HCT116 (cell line): ENCODE data around the gene NACC2. TPM values are rescaled to one million over a fixed set of nuclear protein-coding genes. Genes with fewer than 3 reads are reported as not detected.

Source experiments
- ATAC-seq: fragments of 200-7000 bp; cut with Tn5 transposase; 2 replicates; pipeline ENCODE4 v1.9.1; 2020; ENCODE audit warnings: mild to moderate bottlenecking, moderate library complexity
- BruUV-seq: library from RNA; stranded (reverse); fragments of 400-500 nt; replicated peaks from 2 replicates; lab custom pipeline; 2021; lab: Mats Ljungman, UMichigan
- CTCF ChIA-PET: fragments of 300-600 bp; sonication (Branson Sonifier 250); formaldehyde crosslinking; loops from one replicate; lab custom pipeline; 2021; ENCODE audit warnings: antibody characterized with exemption; lab: Charles Lee
- POLR2A ChIA-PET: fragments of 300-600, 350-600 bp; sonication (Branson Sonifier 250); formaldehyde crosslinking; loops from one replicate; lab custom pipeline; 2021; ENCODE audit warnings: antibody characterized with exemption; lab: Charles Lee
- RAD21 ChIA-PET, 2 experiments: fragments of 300-600 bp; sonication (Branson Sonifier 250); formaldehyde crosslinking; loops; one replicate each; lab custom pipeline; 2023; ENCODE audit warnings: low total read pairs in 2 of 2; ENCODE audit not compliant: uncharacterized antibody in 2 of 2, unreplicated experiment in 2 of 2, low non-redundant PET in 1 of 2; lab: Charles Lee
- DNase-seq: peaks from one replicate; pipeline ENCODE4 v3.0.0-alpha.2; 2010; ENCODE audit warnings: low read depth, low spot score
- H2AFZ ChIP-seq: fragments of 200-600 bp; shearing (Covaris generic), sonication (generic); 2 replicates; pipeline ENCODE4 v1.6.1; 2017; ENCODE audit warnings: low read depth, mixed run types, mixed read lengths, antibody characterized with exemption, low read length; ENCODE audit not compliant: poor library complexity, severe bottlenecking
- H3K27ac ChIP-seq: 2 replicates; pipeline ENCODE4 v1.5.1; 2012; ENCODE audit warnings: low read depth, low read length
- H3K27me3 ChIP-seq: fragments of 200-600 bp; sonication (generic); 2 replicates; pipeline ENCODE4 v1.6.1; 2016; ENCODE audit warnings: mixed run types, low read length, mixed read lengths; ENCODE audit not compliant: insufficient read depth
- H3K36me3 ChIP-seq, 2 experiments: fragments of 200-500 bp in 1 of 2; fragments of 200-600 bp in 1 of 2; sonication (Bioruptor generic) in 1 of 2; sonication (generic) in 1 of 2; 2 replicates each; pipeline versions ENCODE4 v1.5.1 to v1.6.1; 2014 to 2016; ENCODE audit warnings: low read length in 2 of 2, inconsistent platforms in 1 of 2, mixed read lengths in 1 of 2, mixed run types in 1 of 2; ENCODE audit not compliant: insufficient read depth in 2 of 2, control insufficient read depth in 1 of 2
- H3K4me1 ChIP-seq, 2 experiments: fragments of 200-600 bp in 1 of 2; sonication (generic) in 1 of 2; 2 replicates each; pipeline versions ENCODE4 v1.5.1 to v1.6.1; 2012 to 2017; ENCODE audit warnings: low read length in 2 of 2, inconsistent platforms in 1 of 2, mild to moderate bottlenecking in 1 of 2, mixed read lengths in 1 of 2, mixed run types in 1 of 2, moderate library complexity in 1 of 2; ENCODE audit not compliant: insufficient read depth in 2 of 2, control insufficient read depth in 1 of 2
- H3K4me2 ChIP-seq: fragments of 200-600 bp; sonication (generic); 2 replicates; pipeline ENCODE4 v1.6.1; 2017; ENCODE audit warnings: mixed run types, low read length, mixed read lengths
- H3K4me3 ChIP-seq, 2 experiments: fragments of 200-600 bp in 1 of 2; sonication (generic) in 1 of 2; replicated peaks in 1 of 2; 2 replicates each; pipeline ENCODE4 v1.5.1; 2011 to 2016; ENCODE audit warnings: low read length in 2 of 2, control low read depth in 1 of 2, low read depth in 1 of 2, mild to moderate bottlenecking in 1 of 2, mixed read lengths in 1 of 2, mixed run types in 1 of 2
- H3K79me2 ChIP-seq: fragments of 200-600 bp; sonication (generic); 2 replicates; pipeline ENCODE4 v1.6.1; 2017; ENCODE audit warnings: mild to moderate bottlenecking, mixed run types, low read length, moderate library complexity, mixed read lengths; ENCODE audit not compliant: insufficient read depth
- H3K9ac ChIP-seq: fragments of 200-600 bp; sonication (generic); 2 replicates; pipeline ENCODE4 v1.6.1; 2016; ENCODE audit warnings: low read length, mixed read lengths
- H3K9me2 ChIP-seq: fragments of 200-600 bp; sonication (generic), shearing (Covaris generic); 2 replicates; pipeline ENCODE4 v1.6.1; 2017; ENCODE audit warnings: mixed run types, mild to moderate bottlenecking, moderate library complexity; ENCODE audit not compliant: insufficient read depth
- H3K9me3 ChIP-seq, 2 experiments: fragments of 200-500 bp in 1 of 2; fragments of 200-600 bp in 1 of 2; sonication (Bioruptor generic) in 1 of 2; sonication (generic) in 1 of 2; 2 replicates each; pipeline ENCODE4 v1.6.1; 2014 to 2017; ENCODE audit warnings: low read length in 2 of 2, mixed read lengths in 2 of 2, inconsistent platforms in 1 of 2, low read depth in 1 of 2, mild to moderate bottlenecking in 1 of 2, mixed run types in 1 of 2, moderate library complexity in 1 of 2; ENCODE audit not compliant: control insufficient read depth in 1 of 2, insufficient read depth in 1 of 2
- H4K20me1 ChIP-seq: fragments of 200-600 bp; sonication (generic), shearing (Covaris generic); 2 replicates; pipeline ENCODE4 v1.6.1; 2017; ENCODE audit warnings: mixed run types, mild to moderate bottlenecking, moderate library complexity; ENCODE audit not compliant: insufficient read depth
- CBX3 ChIP-seq: IDR thresholded peaks from 2 replicates; pipeline ENCODE4 v1.6.1; 2012; ENCODE audit warnings: low read depth
- CTCF ChIP-seq, 3 experiments: fragments of 200-600 bp in 1 of 3; sonication (generic) in 1 of 3; IDR thresholded peaks in 2 of 3; conservative IDR thresholded peaks in 1 of 3; 2 replicates each; pipeline ENCODE4 v1.5.1; 2012 to 2017; ENCODE audit warnings: low read depth in 2 of 3, low read length in 2 of 3, antibody characterized with exemption in 1 of 3, borderline replicate concordance in 1 of 3, control low read depth in 1 of 3, mild to moderate bottlenecking in 1 of 3, mixed read lengths in 1 of 3, mixed run types in 1 of 3, moderate library complexity in 1 of 3; ENCODE audit not compliant: insufficient read depth in 1 of 3
- EGR1 ChIP-seq: IDR thresholded peaks from 2 replicates; pipeline ENCODE4 v1.6.1; 2012; ENCODE audit warnings: low read depth
- ELF1 ChIP-seq: IDR thresholded peaks from 2 replicates; pipeline ENCODE4 v1.6.1; 2012; ENCODE audit warnings: low read depth, borderline replicate concordance
- FOSL1 ChIP-seq: IDR thresholded peaks from 2 replicates; pipeline ENCODE4 v1.6.1; 2012; ENCODE audit warnings: low read depth
- JUND ChIP-seq: IDR thresholded peaks from 2 replicates; pipeline ENCODE4 v1.6.1; 2012
- POLR2A ChIP-seq: IDR thresholded peaks from 2 replicates; pipeline ENCODE4 v1.7.0; 2011; ENCODE audit warnings: borderline replicate concordance; ENCODE audit not compliant: insufficient read depth, insufficient read length; ENCODE audit errors: extremely low read depth
- SIN3A ChIP-seq: IDR thresholded peaks from 2 replicates; pipeline ENCODE4 v1.6.1; 2012; ENCODE audit warnings: low read depth
- SP1 ChIP-seq: IDR thresholded peaks from 2 replicates; pipeline ENCODE4 v1.6.1; 2012; ENCODE audit warnings: low read depth
- SRF ChIP-seq: IDR thresholded peaks from 2 replicates; pipeline ENCODE4 v1.6.1; 2012; ENCODE audit warnings: low read depth
- TCF7L2 ChIP-seq: IDR thresholded peaks from 2 replicates; pipeline ENCODE4 v1.7.0; 2011; ENCODE audit warnings: borderline replicate concordance, inconsistent platforms; ENCODE audit not compliant: insufficient read depth, insufficient read length; ENCODE audit errors: extremely low read depth
- YY1 ChIP-seq: IDR thresholded peaks from 2 replicates; pipeline ENCODE4 v1.6.1; 2011; ENCODE audit warnings: low read length, low read depth, moderate library complexity, mild to moderate bottlenecking; ENCODE audit not compliant: insufficient replicate concordance; ENCODE audit errors: extremely low read depth
- ZFX ChIP-seq: fragments of 450-650 bp; IDR thresholded peaks from 2 replicates; pipeline ENCODE4 v1.6.1; 2017
- ZNF274 ChIP-seq: fragments of 200-500 bp; sonication (Bioruptor generic); IDR thresholded peaks from 2 replicates; pipeline ENCODE4 v1.6.1; 2014; ENCODE audit warnings: mild to moderate bottlenecking, low read depth, low read length, inconsistent platforms
- intact Hi-C: fragments of 100-400 bp; cut with micrococcal nuclease; formaldehyde crosslinking; loops from 2 replicates; pipeline ENCODE4 v1.10.0; 2022
- total RNA-seq: library from RNA; stranded (reverse); gene quantifications from one replicate; pipeline ENCODE4 v1.2.1, GENCODE V29; 2021; ENCODE audit not compliant: unreplicated experiment
- TF ChIP-seq, protein P1 (sequence below): IDR thresholded peaks from 2 replicates; pipeline ENCODE4 v1.6.1; 2012
- TF ChIP-seq, protein P2 (sequence below): IDR thresholded peaks from 2 replicates; pipeline ENCODE4 v1.6.1; 2012
- TF ChIP-seq, protein P3 (sequence below): IDR thresholded peaks from 2 replicates; pipeline ENCODE4 v1.6.1; 2012; ENCODE audit warnings: low read depth

Gene NACC2
- total RNA-seq, 1 experiment from 2014 or later, result 27.8 TPM

GRCh38 chr9:136015656-136016571 lies 79.2 kb downstream of the NACC2 start:
- H3K9me2 ChIP-seq, result no peaks in the 10 kb centered on the region
- H3K79me2 ChIP-seq, result peaks cover 20% of the 10 kb centered on the region; the same call in 1 of the 2 replicates
- RAD21 ChIA-PET, result interaction anchor here in 1 of 2 experiments (0.7 kb wide), 1 partner anchor 177 kb away, joined by 3 read pairs; no protein-coding TSS in a partner anchor
- H3K4me2 ChIP-seq, result no peak overlapping the region
- ATAC-seq, result no peak
- H3K27me3 ChIP-seq, result no peaks in the 10 kb centered on the region
- CTCF ChIA-PET, result no interaction called here
- H3K36me3 ChIP-seq, result no peaks in the 10 kb centered on the region; a peak in 1 of 4 replicates
- POLR2A ChIA-PET, result no interaction called here
- H3K9me3 ChIP-seq, result no peaks in the 10 kb centered on the region
- no peak for TF ChIP-seq ZFX
- no peak for TF ChIP-seq TCF7L2
- TF ChIP-seq POLR2A, result no peak
- no peak for TF ChIP-seq SRF
- TF ChIP-seq ELF1, result no peak
- TF ChIP-seq JUND, result no peak
- TF ChIP-seq EGR1, result no peak
- no peak for TF ChIP-seq FOSL1
- no peak for TF ChIP-seq CTCF (IDR thresholded peaks at IDR 0.05 in 2 of 3, conservative IDR thresholded peaks at IDR 0.05 in 1 of 3; ENCODE audit: borderline replicate concordance in 1 of 3, insufficient read depth in 1 of 3, low read depth in 2 of 3, low read length in 2 of 3)
- no peak for TF ChIP-seq ZNF274
- no peak for TF ChIP-seq CBX3
- TF ChIP-seq, protein P1, sequence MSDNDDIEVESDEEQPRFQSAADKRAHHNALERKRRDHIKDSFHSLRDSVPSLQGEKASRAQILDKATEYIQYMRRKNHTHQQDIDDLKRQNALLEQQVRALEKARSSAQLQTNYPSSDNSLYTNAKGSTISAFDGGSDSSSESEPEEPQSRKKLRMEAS, result no peak
- TF ChIP-seq, protein P2, sequence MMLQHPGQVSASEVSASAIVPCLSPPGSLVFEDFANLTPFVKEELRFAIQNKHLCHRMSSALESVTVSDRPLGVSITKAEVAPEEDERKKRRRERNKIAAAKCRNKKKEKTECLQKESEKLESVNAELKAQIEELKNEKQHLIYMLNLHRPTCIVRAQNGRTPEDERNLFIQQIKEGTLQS, result no peak
- TF ChIP-seq, protein P3, sequence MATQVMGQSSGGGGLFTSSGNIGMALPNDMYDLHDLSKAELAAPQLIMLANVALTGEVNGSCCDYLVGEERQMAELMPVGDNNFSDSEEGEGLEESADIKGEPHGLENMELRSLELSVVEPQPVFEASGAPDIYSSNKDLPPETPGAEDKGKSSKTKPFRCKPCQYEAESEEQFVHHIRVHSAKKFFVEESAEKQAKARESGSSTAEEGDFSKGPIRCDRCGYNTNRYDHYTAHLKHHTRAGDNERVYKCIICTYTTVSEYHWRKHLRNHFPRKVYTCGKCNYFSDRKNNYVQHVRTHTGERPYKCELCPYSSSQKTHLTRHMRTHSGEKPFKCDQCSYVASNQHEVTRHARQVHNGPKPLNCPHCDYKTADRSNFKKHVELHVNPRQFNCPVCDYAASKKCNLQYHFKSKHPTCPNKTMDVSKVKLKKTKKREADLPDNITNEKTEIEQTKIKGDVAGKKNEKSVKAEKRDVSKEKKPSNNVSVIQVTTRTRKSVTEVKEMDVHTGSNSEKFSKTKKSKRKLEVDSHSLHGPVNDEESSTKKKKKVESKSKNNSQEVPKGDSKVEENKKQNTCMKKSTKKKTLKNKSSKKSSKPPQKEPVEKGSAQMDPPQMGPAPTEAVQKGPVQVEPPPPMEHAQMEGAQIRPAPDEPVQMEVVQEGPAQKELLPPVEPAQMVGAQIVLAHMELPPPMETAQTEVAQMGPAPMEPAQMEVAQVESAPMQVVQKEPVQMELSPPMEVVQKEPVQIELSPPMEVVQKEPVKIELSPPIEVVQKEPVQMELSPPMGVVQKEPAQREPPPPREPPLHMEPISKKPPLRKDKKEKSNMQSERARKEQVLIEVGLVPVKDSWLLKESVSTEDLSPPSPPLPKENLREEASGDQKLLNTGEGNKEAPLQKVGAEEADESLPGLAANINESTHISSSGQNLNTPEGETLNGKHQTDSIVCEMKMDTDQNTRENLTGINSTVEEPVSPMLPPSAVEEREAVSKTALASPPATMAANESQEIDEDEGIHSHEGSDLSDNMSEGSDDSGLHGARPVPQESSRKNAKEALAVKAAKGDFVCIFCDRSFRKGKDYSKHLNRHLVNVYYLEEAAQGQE, result no peak
- no peak for TF ChIP-seq YY1
- TF ChIP-seq SP1, result no peak
- no peak for TF ChIP-seq SIN3A
- no peaks in the 10 kb centered on the region for H4K20me1 ChIP-seq
- DNase-seq, result no peak
- no TSS peak for BruUV-seq
- H3K9ac ChIP-seq, result no peak overlapping the region
- H3K4me1 ChIP-seq, result no peaks in the 10 kb centered on the region
- no peak overlapping the region; the same call in 1 of the 2 replicates for H3K27ac ChIP-seq
- intact Hi-C loops, result no loop called here
- no peak overlapping the region for H3K4me3 ChIP-seq
- H2AFZ ChIP-seq, result no peak overlapping the region
